ENCODE results near the gene AKTIP.

DNA sequence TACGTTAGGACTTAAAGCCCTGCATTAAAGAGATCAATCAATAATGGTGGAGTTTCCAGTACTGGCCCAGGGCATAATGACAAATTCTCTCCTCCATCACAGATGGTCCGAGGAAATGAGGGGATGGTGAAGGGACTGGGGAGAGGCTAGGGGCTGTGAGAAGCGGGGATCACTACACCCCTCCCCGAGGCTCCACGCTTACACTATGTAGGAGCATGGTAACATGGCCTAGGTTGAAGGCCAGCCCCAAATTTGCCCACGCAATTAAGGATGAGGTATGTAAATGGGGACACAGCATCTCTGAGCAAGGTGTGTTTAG, 8.0 kb upstream of the AKTIP start:
- no peak for TF ChIP-seq POLR2A (IDR thresholded peaks at IDR 0.05)
- TF ChIP-seq, protein P1, sequence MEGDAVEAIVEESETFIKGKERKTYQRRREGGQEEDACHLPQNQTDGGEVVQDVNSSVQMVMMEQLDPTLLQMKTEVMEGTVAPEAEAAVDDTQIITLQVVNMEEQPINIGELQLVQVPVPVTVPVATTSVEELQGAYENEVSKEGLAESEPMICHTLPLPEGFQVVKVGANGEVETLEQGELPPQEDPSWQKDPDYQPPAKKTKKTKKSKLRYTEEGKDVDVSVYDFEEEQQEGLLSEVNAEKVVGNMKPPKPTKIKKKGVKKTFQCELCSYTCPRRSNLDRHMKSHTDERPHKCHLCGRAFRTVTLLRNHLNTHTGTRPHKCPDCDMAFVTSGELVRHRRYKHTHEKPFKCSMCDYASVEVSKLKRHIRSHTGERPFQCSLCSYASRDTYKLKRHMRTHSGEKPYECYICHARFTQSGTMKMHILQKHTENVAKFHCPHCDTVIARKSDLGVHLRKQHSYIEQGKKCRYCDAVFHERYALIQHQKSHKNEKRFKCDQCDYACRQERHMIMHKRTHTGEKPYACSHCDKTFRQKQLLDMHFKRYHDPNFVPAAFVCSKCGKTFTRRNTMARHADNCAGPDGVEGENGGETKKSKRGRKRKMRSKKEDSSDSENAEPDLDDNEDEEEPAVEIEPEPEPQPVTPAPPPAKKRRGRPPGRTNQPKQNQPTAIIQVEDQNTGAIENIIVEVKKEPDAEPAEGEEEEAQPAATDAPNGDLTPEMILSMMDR (IDR thresholded peaks at IDR 0.05) = no peak

Data from adrenal gland (tissue), 5 donors.